K562 (cell line): ENCODE data around the gene ECI1. TPM values are rescaled to one million over a fixed set of nuclear protein-coding genes. Genes with fewer than 3 reads are reported as not detected.
"Not testable (repeated sequence)": the region's sequence is repeated elsewhere in the genome, so short reads cannot be mapped to it uniquely, and the experiment has no call there.

Experiments used
- ATAC-seq: fragments of 200-7000 bp; cut with Tn5 transposase; 3 replicates; pipeline ENCODE4 v1.9.1; 2020; ENCODE audit warnings: moderate library complexity
- BruUV-seq: library from RNA; stranded (reverse); fragments of 400-500 nt; replicated peaks from 2 replicates; lab custom pipeline; 2021; lab: Mats Ljungman, UMichigan
- CTCF ChIA-PET: fragments of 300-600 bp; formaldehyde crosslinking; extraction: SDS; loops from one replicate; lab custom pipeline; 2021; ENCODE audit warnings: low intra/inter-chr PET ratio; lab: Yijun Ruan, JAX
- POLR2A ChIA-PET: fragments of 300-600, 350-650 bp; sonication (Branson Sonifier 250); formaldehyde crosslinking; extraction: SDS; loops from one replicate; lab custom pipeline; 2021; ENCODE audit warnings: antibody characterized with exemption, inconsistent platforms; lab: Yijun Ruan, JAX
- DNase-seq, 4 experiments: peaks; one replicate each; pipeline versions ENCODE4 v3.0.0 to v3.0.0-alpha.2; 2011 to 2018; ENCODE audit warnings: low spot score in 3 of 4, mixed read lengths in 3 of 4; ENCODE audit errors: extremely low read depth in 1 of 4
- FAIRE-seq: peaks from 2 replicates; lab custom pipeline; 2011; peaks lifted over from hg19 to GRCh38; lab: Jason Lieb, UNC
- H2AFZ ChIP-seq: 2 replicates; pipeline ENCODE4 v1.6.0; 2011; ENCODE audit warnings: low read depth, low read length, control low read depth, inconsistent platforms
- H3K27ac ChIP-seq: fragments of 200-600 bp; 3 replicates; pipeline ENCODE4 v1.8.0; 2011; ENCODE audit warnings: low read depth, mild to moderate bottlenecking, control low read depth, inconsistent platforms, low read length, moderate library complexity, mixed read lengths; ENCODE audit errors: extremely low read depth
- H3K27me3 ChIP-seq, 2 experiments: fragments of 300-600 bp in 1 of 2; 2 replicates in 1 of 2; 3 replicates in 1 of 2; pipeline versions ENCODE4 v1.6.0 to v1.8.0; 2011; ENCODE audit warnings: inconsistent platforms in 2 of 2, low read length in 2 of 2, mild to moderate bottlenecking in 1 of 2, mixed read lengths in 1 of 2, moderate library complexity in 1 of 2; ENCODE audit not compliant: control insufficient read depth in 2 of 2, insufficient read depth in 2 of 2
- H3K36me3 ChIP-seq: fragments of 300-600 bp; 3 replicates; pipeline ENCODE4 v1.8.0; 2011; ENCODE audit warnings: mild to moderate bottlenecking, low read length, inconsistent platforms; ENCODE audit not compliant: control insufficient read depth, insufficient read depth
- H3K4me1 ChIP-seq, 2 experiments: fragments of 200-600 bp in 1 of 2; replicated peaks in 1 of 2; 2 replicates in 1 of 2; 3 replicates in 1 of 2; pipeline versions ENCODE4 v1.5.1 to v1.8.0; 2011; ENCODE audit warnings: inconsistent platforms in 2 of 2, low read length in 2 of 2, mild to moderate bottlenecking in 1 of 2, mixed read lengths in 1 of 2, moderate library complexity in 1 of 2; ENCODE audit not compliant: control insufficient read depth in 2 of 2, insufficient read depth in 2 of 2
- H3K4me2 ChIP-seq: 2 replicates; pipeline ENCODE4 v1.6.1; 2011; ENCODE audit warnings: low read length, control low read depth, inconsistent platforms, mixed read lengths; ENCODE audit not compliant: insufficient read depth
- H3K4me3 ChIP-seq: fragments of 200-600 bp; sonication (generic), shearing (Covaris generic); 2 replicates; pipeline ENCODE4 v1.5.1; 2016; ENCODE audit warnings: control low read depth, inconsistent platforms
- H3K79me2 ChIP-seq: fragments of 200-600 bp; 3 replicates; pipeline ENCODE4 v1.8.0; 2011; ENCODE audit warnings: low read length, inconsistent platforms; ENCODE audit not compliant: control insufficient read depth, insufficient read depth
- H3K9ac ChIP-seq, 2 experiments: 2 replicates each; pipeline versions ENCODE4 v1.6.0 to v1.6.1; 2011; ENCODE audit warnings: low read depth in 2 of 2, low read length in 2 of 2, control low read depth in 1 of 2, inconsistent platforms in 1 of 2, mild to moderate bottlenecking in 1 of 2, mixed read lengths in 1 of 2; ENCODE audit not compliant: insufficient read depth in 1 of 2
- H3K9me1 ChIP-seq: one replicate; pipeline ENCODE4 v1.6.0; 2011; ENCODE audit warnings: inconsistent platforms, mild to moderate bottlenecking, low read length, moderate library complexity; ENCODE audit not compliant: control insufficient read depth, insufficient read depth
- H3K9me3 ChIP-seq: replicated peaks from 2 replicates; pipeline ENCODE4 v1.5.1; 2011; ENCODE audit warnings: low read depth, low read length, inconsistent platforms; ENCODE audit not compliant: control insufficient read depth, insufficient read depth
- H4K20me1 ChIP-seq: replicated peaks from 2 replicates; pipeline ENCODE4 v1.6.1; 2011; ENCODE audit warnings: low read length, inconsistent platforms, mixed read lengths; ENCODE audit not compliant: control insufficient read depth, insufficient read depth
- THRAP3 ChIP-seq: fragments of 450-650 bp; IDR thresholded peaks from 2 replicates; pipeline ENCODE4 v1.6.1; 2016; ENCODE audit warnings: mild to moderate bottlenecking, inconsistent platforms, borderline replicate concordance
- ZNF146 ChIP-seq: IDR thresholded peaks from one replicate; pipeline ENCODE4 v1.6.1; 2018; ENCODE audit warnings: missing compliant biosample characterization; ENCODE audit not compliant: unreplicated experiment
- WGBS: fragments of 100-300 bp; shearing (Covaris generic); methylation state at CpG from one replicate; pipeline ENCODE4 v1.1.6; 2016; ENCODE audit warnings: low coverage, mixed read lengths; ENCODE audit not compliant: insufficient coverage; ENCODE audit errors: missing lambda C conversion rate; 5-methylcytosine and 5-hydroxymethylcytosine counted together
- in situ Hi-C: fragments of 300-500 bp; cut with MboI; formaldehyde crosslinking; loops from 4 replicates; pipeline ENCODE4 v1.15.0; 2018; ENCODE audit warnings: inconsistent platforms, mixed read lengths
- intact Hi-C: fragments of 100-400 bp; cut with micrococcal nuclease; formaldehyde crosslinking; loops from 2 replicates; pipeline ENCODE4 v1.14.2; 2022
- polyA plus RNA-seq, 8 experiments: library from polyadenylated mRNA; depleted of rRNA in 4 of 8; stranded (reverse) in 5 of 8; unstranded in 3 of 8; fragments of >200 nt; fragmentation: Nextera tagmentation in 2 of 8; fragmentation: Illumina TruSeq in 1 of 8; extraction: Ambion mirVana in 2 of 8; extraction: Trizol in 1 of 8; gene quantifications; 2 replicates each; pipeline versions ENCODE4 v1.2.1 to v1.2.3, GENCODE V29; 2011 to 2014; ENCODE audit warnings: inconsistent platforms in 1 of 8, missing spikeins in 1 of 8
- total RNA-seq, 7 experiments: library from RNA; depleted of rRNA in 6 of 7; stranded (reverse); fragments of >200 nt in 6 of 7; fragmentation: Illumina TruSeq in 2 of 7; extraction: Trizol in 2 of 7; gene quantifications; 2 replicates each; pipeline versions ENCODE4 v1.2.1 to v1.2.3, GENCODE V29; 2011 to 2021; ENCODE audit warnings: low replicate concordance in 1 of 7

ECI1 gene
- total and polyA plus RNA-seq, 9 of the 15 experiments (the other 6 are each of a cell fraction or from before 2014, with no cell fraction given), result 4.7 to 189 (median 54.0) TPM

GRCh38 chr16:2203119-2203688, 48.2 kb downstream of the ECI1 start:
- in situ Hi-C loops, BruUV-seq: not testable (repeated sequence)

GRCh38 chr16:2200313-2200712, 51.1 kb downstream of the ECI1 start:
- no peak overlapping the region for H3K27ac ChIP-seq
- no peaks in the 10 kb centered on the region for H4K20me1 ChIP-seq
- DNase-seq (no peak), ATAC-seq (no peak), FAIRE-seq (no peak)
- H3K4me3 ChIP-seq, result no peak overlapping the region
- no peaks in the 10 kb centered on the region for H3K9me1 ChIP-seq
- H3K79me2 ChIP-seq, result peaks cover 8% of the 10 kb centered on the region; the same call in 2 of the 3 replicates
- TF ChIP-seq ZNF146 (CRISPR knock-in tag) (peak; percentile 17), THRAP3 (no peak)
- no peaks in the 10 kb centered on the region for H3K9me3 ChIP-seq
- in situ Hi-C loops (no loop called here), intact Hi-C loops (no loop called here)
- ChIA-PET POLR2A (interaction anchor here (0.9 kb wide), 1 partner anchor 10 kb away, joined by 5 read pairs; no protein-coding TSS in a partner anchor), CTCF (no interaction called here)
- peaks cover 0 to 5% of the 10 kb centered on the region in 2 experiments; a peak in 2 of 5 replicates for H3K27me3 ChIP-seq
- H2AFZ ChIP-seq, result no peak overlapping the region
- H3K36me3 ChIP-seq, result no peaks in the 10 kb centered on the region
- H3K4me1 ChIP-seq, result peaks cover 2 to 45% of the 10 kb centered on the region in 2 experiments; a peak in 4 of 5 replicates
- BruUV-seq, result no TSS peak
- 47% methylated on average over 6 of the region's 6 CpGs for WGBS
- peak overlapping the region in 1 of 2 experiments; percentile 56; a peak in 1 of 4 replicates for H3K9ac ChIP-seq
- no peak overlapping the region for H3K4me2 ChIP-seq

More at GRCh38 chr16:2203119-2203688, 48.2 kb downstream of the ECI1 start:
- H2AFZ ChIP-seq, H3K9me3 ChIP-seq, FAIRE-seq, intact Hi-C loops, DNase-seq, H3K27me3 ChIP-seq, H3K9me1 ChIP-seq, H4K20me1 ChIP-seq, H3K4me2 ChIP-seq, ATAC-seq, H3K4me3 ChIP-seq, H3K27ac ChIP-seq: not testable (repeated sequence)
- WGBS, result 78% methylated on average over 6 of the region's 8 CpGs
- peaks cover 17% of the 10 kb centered on the region; the same call in 1 of the 3 replicates for H3K36me3 ChIP-seq
- peak overlapping the region in 1 of 2 experiments; percentile 37; a peak in 1 of 4 replicates for H3K9ac ChIP-seq
- ChIA-PET CTCF (interaction anchor here (0.6 kb wide), 1 partner anchor 795 kb away, joined by 3 read pairs; no protein-coding TSS in a partner anchor), POLR2A (interaction anchor here (0.9 to 1.2 kb wide), 4 partner anchors 9 to 48 kb away, joined by 3 to 8 read pairs (median 4); partner anchors contain the start of gene TRAF7)
- peaks cover 9 to 53% of the 10 kb centered on the region in 2 experiments; a peak in 3 of 5 replicates for H3K4me1 ChIP-seq
- peaks cover 32% of the 10 kb centered on the region for H3K79me2 ChIP-seq
